ENCODE results near the gene HPN.
"Not testable (repeated sequence)": the region's sequence is repeated elsewhere in the genome, so short reads cannot be mapped to it uniquely, and the experiment has no call there.

The HPN gene

DNA sequence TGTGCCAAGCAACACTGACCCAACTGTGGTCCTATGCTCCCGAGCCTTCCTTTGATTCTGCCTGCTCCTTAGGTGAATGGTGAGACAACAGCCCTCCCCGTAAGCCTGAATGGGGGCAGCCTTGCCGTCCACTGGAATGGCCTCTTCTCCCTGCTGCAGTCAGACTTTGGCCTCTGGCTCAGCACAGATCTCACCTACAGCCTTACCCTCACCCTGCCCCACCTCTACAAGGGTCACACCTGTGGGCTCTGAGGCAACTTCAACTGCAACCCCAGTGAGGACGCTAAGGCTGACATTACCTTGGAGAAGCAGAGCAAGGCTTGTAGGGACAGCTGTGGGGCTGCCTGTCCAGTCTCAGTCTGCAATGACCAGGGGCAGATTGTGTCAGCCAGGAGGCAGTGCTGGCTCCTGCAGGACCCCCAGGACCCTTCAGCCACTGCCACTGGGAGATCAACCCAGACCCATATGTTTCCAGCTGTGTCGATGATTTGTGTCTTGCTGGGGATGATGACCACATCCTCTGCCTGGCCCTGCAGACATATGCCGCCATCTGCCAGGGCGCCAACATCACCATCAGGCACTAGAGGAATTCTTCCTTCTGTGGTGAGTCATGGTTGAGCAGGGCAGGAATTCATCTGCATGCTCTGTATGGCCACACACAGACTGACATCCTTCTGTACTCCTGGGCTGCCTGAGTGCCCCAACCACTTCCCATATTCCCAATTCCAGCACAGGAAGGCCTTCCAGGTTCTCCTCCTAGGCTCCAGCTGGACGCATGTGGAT, 46.8 kb downstream of the HPN start:
- no peak for DNase-seq

- no peak for DNase-seq
Measured at GRCh38 chr19:35089554-35089953, 48.0 kb downstream of the HPN start.

- DNase-seq: no peak
Measured at GRCh38 chr19:35090160-35090505, 48.6 kb downstream of the HPN start.

DNA sequence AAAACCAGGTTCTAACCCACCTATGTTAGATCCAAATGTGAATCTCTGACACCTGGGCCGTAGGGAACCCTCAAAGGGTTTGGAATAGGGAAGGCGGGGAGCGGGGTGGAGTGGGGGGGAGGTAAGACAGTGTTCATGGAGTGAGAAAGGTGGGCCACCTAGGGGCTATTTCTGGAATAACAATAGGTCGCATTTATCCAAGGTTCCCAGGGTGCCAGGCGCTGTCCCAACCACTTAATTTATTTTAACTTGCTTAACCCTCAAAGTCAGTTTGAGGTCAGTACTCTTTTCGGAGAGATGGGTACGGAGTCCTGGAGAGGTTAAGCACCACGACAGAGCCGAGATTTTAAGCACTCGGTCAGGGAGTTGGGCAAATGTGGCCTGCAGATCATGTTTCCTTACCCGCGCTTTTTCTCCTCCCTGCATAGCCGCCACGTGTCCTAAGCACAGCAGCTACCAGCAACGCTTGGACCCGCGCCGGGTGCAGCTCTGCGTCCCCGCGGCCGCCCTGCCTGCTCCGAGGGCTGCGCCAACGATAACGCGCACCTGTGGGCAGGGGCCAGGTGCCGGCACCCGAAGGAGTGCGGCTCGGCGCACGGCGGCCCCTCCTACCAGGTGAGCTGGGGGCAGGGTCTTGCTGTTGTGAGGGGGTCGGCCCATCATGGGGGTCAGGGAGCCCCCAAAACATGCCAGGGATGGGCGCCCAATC, 49.1 kb downstream of the HPN start:
- peak; percentile 45 to 56 for DNase-seq

DNA sequence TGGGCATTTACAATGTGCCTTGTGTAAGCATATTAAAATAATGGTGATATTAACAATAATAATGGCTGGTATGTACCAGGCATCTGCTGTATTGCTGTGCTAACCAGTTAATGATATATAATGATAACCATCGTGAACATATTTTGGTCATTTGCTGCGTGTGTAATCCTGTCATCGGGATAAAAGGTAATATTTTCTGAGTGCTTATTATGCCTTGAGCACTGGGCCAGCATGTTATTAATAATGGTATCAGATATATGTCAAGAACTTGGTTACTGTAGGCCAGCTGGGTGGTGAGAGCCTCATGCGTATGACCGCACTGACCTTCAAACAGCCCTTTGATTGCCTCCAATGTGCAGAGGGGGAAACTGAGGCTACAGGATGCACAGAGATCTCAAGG, 51.9 kb downstream of the HPN start:
- DNase-seq: no peak

GRCh38 chr19:35093941-35094647, 52.6 kb downstream of the HPN start:
- DNase-seq: no peak

- DNase-seq: no peak
Measured at GRCh38 chr19:35094656-35095055, 53.1 kb downstream of the HPN start.

- no peak for DNase-seq
Measured at GRCh38 chr19:35095667-35096368, 54.3 kb downstream of the HPN start.

DNA sequence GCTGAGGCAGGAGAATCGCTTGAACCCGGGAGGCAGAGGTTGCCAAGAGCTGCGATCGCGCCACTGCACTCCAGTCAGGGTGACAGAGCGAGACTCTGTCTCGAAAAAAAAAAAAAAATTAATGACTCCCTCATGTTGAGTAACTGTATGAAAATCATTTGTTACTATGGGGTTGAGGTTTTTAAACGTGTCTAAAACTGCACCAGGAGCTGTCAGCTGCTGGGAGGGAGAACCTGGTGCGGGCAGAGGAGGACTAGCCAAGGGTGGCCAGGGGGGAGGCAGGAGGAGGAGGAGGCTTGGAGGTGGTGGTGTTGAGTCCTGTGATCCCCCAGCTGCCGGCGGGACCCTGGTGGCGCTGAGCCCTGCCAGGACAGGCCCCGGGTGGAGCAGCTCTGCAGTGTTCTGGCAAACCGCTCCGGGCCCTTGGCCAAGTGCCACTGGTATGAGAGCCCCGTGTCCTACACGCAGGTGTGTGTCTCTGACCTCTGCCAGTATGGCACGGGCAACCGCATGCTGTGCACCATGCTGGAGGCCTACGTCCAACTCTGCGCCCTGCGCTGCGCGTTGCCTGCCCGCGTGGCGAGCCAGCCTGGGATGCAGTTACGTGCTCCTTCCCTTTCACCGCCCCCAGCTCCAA, 57.0 kb downstream of the HPN start:
- DNase-seq: no peak

- no peak for DNase-seq
Measured at GRCh38 chr19:35099155-35099896, 57.8 kb downstream of the HPN start.

- DNase-seq: no peak
Measured at GRCh38 chr19:35099897-35100275, 58.4 kb downstream of the HPN start.

DNA sequence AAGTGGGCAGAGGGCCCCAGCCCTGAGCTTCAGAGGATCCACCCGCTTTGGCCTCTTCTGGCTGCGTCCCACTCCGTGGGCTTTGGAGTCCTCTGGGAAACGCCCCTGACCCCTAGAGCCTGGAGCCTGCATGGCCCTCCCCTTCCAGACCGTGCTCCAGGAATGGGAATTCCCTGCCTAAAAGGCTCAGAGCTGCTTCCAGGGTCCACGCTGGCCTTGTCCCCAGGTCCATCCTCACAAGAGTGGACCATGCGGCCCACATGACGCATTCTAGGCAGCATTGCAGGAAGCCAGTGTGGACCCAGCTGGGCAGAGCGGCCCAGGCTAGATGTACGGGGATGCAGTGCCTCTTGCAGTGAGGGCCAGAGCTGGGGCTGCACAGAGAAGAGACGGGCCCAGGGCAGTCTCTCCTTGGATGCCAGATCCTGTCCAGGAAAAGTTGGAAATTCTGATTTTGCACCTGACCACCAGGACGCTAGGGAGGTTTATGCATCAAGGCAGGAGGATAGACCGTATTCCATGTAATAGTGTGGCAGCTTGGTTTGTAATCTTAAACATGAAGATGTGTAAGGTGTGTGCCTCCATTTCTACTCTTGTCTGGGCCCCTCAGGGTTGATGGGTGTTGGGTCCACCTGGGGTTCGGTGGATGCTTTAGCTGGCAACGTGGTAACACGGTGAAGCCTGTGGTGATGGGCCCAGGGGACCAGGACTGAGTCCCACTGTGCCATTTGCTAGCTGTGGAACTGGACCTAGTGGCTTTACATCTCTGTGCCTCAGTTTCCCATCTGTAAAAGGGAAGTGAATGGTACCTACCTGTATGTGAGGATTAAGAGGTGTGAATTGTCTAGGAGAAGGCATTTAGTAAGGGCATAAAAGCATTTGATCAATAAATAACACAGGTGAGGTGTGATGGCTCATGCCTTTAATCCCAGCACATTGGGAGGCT, 59.3 kb downstream of the HPN start:
- DNase-seq: no peak

DNA sequence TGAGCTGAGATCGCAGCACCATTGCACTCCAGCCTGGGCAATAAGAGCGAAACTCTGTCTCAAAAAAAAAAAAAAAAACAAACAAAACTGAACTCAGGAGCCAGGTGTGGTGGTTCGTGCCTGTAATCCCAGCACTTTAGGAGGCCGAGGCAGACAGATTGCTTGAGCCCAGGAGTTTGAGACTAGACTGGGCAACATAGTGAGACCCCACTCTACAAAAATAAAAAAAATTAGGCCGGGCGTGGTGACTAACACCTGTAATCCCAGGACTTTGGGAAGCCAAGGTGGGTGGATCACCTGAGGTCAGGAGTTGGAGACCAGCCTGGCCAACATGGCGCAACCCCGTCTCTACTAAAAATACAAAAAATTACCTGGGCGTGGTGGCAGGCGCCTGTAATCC, 60.4 kb downstream of the HPN start:
- not testable (repeated sequence) for DNase-seq

- not testable (repeated sequence) for DNase-seq
Measured at GRCh38 chr19:35103614-35104013, 62.1 kb downstream of the HPN start.

GRCh38 chr19:35104361-35104760, 62.8 kb downstream of the HPN start:
- no peak for DNase-seq

DNA sequence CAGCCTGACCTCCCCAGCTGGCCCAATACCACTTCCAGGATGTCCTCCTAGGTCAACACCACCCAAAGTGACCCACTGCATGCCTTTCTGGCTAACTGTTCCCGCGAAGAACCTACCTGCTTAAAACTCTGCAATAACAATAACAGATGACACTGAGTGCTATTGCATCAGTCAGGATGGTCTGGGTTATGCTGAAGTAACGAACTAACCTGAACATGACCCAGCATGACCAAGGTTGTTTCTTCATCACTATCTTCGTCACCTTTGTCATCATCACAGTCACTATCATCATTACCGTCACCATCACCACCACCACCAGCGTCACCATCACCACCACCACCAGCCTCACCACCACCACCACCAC, 63.5 kb downstream of the HPN start:
- no peak for DNase-seq

DNA sequence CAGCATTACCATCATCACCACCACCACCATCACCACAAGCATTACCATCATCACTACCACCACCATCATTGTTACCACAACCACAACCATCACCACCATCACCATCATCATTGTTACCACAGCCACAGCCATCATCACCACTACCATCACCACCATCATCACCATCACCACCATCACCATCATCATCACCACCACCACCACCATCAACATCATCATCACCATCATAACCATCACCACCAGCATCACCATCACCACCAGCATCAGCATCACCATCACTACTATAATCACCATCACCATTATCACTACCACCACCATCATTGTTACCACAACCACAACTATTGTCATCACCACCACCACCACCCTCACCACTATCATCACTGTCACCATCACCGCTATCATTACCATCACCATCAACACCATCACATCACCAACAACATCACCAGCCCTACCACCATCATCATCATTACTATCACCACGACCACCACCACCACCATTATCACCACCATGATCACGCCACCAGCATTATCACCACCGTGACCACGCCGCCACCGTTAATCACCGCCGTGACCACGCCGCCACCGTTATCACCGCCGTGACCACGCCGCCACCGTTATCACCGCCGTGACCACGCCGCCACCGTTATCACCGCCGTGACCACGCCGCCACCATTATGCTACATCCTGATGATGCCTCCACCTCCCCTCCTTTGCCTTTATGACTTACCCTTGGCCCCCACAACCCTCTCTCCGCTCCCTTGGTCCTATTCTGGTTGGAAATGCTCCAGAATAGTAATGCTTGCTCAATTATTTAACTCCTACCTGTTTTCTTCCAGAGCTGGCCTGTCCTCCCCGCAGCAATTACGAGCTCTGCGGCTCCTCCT, 64.1 kb downstream of the HPN start:
- DNase-seq: no peak

DNA sequence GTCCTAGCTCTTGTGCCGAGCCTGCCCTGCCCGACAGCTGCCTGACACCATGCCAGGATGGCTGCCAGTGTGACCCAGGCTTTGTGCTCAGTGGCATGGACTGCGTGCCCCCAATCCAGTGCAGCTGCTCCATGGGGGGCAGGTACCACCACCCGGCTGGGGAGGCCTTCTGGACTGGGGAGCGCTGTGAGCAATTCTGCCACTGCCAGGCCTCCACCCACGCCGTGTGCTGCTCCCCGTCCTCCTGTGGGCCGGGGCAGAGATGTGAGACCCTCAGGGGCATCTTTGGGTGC, 64.7 kb downstream of the HPN start:
- no peak for DNase-seq

GRCh38 chr19:35106898-35107541, 65.5 kb downstream of the HPN start:
- no peak for DNase-seq

GRCh38 chr19:35107545-35107944, 66.0 kb downstream of the HPN start:
- DNase-seq: peak in 1 of 2 donors; percentile 14

Measured in stimulated activated CD4-positive, alpha-beta T cell treated with anti-CD3 and anti-CD28 coated beads, Interleukin-2, amount 100 ng/mL, for 24 hours (primary cell).